NCI-H1694 treated with DMSO at 0.1 percent for 48 hours (cell line): ENCODE data around the gene BRINP1.

Experiments
- DNase-seq: peaks from one replicate; lab custom pipeline; 2025; lab: John Stamatoyannopoulos, UW

Gene BRINP1

GRCh38 chr9:119368681-119369581, at the start of gene BRINP1:
BRINP1 (minus strand) TSS chr9:119369435; CDS start chr9:119313355, 56,080 bp downstream.
- DNase-seq, result peak; percentile 48

- DNase-seq, result no peak
These were observed 49.5 kb upstream of the BRINP1 start for GRCh38 chr9:119418721-119419120.

GRCh38 chr9:119416793-119417192, 47.6 kb upstream of the BRINP1 start:
- no peak for DNase-seq

- DNase-seq, result no peak
These were observed 43.2 kb upstream of the BRINP1 start for GRCh38 chr9:119412399-119412798.

GRCh38 chr9:119409552-119409951, 40.3 kb upstream of the BRINP1 start:
- no peak for DNase-seq

GRCh38 chr9:119400606-119401005, 31.4 kb upstream of the BRINP1 start:
- DNase-seq, result no peak

- no peak for DNase-seq
These were observed 29.1 kb upstream of the BRINP1 start for GRCh38 chr9:119398350-119398749.

- DNase-seq, result no peak
These were observed 22.6 kb upstream of the BRINP1 start for GRCh38 chr9:119391878-119392277.

- peak; percentile 33 for DNase-seq
These were observed 6.7 kb upstream of the BRINP1 start for GRCh38 chr9:119375892-119376291.

GRCh38 chr9:119372951-119373350, 3.7 kb upstream of the BRINP1 start:
- DNase-seq, result no peak

GRCh38 chr9:119370816-119371215, 1.6 kb upstream of the BRINP1 start:
- DNase-seq, result no peak

GRCh38 chr9:119369680-119370366, 588 bp upstream of the BRINP1 start:
- DNase-seq, result no peak

- no peak for DNase-seq
These were observed 1.1 kb downstream of the BRINP1 start for GRCh38 chr9:119368179-119368578.

- peak; percentile 38 for DNase-seq
These were observed 1.6 kb downstream of the BRINP1 start for GRCh38 chr9:119367683-119368075.

GRCh38 chr9:119366909-119367682, 2.1 kb downstream of the BRINP1 start:
- DNase-seq, result peak; percentile 38

- peak; percentile 54 for DNase-seq
These were observed 3.8 kb downstream of the BRINP1 start for GRCh38 chr9:119365291-119366027.

- DNase-seq, result no peak
These were observed 9.0 kb downstream of the BRINP1 start for GRCh38 chr9:119360237-119360636.

- no peak for DNase-seq
These were observed 11.7 kb downstream of the BRINP1 start for GRCh38 chr9:119357336-119358096.

- DNase-seq, result no peak
These were observed 19.8 kb downstream of the BRINP1 start for GRCh38 chr9:119349351-119349825.

GRCh38 chr9:119343059-119343990, 25.9 kb downstream of the BRINP1 start:
- DNase-seq, result no peak
